H1 (cell line): Measurements from ENCODE around the gene GCFC2. TPM values are rescaled to one million over a fixed set of nuclear protein-coding genes. Genes with fewer than 3 reads are reported as not detected.

Source experiments
- CTCF ChIA-PET: fragments of 300-600 bp; sonication (Branson Sonifier 250); formaldehyde crosslinking; loops from one replicate; lab custom pipeline; 2021; ENCODE audit not compliant: partially characterized antibody; lab: Charles Lee
- POLR2A ChIA-PET: fragments of 300-600 bp; sonication (Branson Sonifier 250); formaldehyde crosslinking; loops from one replicate; lab custom pipeline; 2021; ENCODE audit warnings: inconsistent platforms; ENCODE audit not compliant: partially characterized antibody; lab: Charles Lee
- DNase-seq, 2 experiments: peaks; one replicate each; pipeline versions ENCODE4 v3.0.0 to v3.0.0-alpha.2; 2010 to 2022; ENCODE audit warnings: low spot score in 2 of 2, low read depth in 1 of 2, mixed read lengths in 1 of 2
- FAIRE-seq: peaks from 2 replicates; lab custom pipeline; 2011; peaks lifted over from hg19 to GRCh38; lab: Jason Lieb, UNC
- H2AFZ ChIP-seq: 2 replicates; pipeline ENCODE4 v1.8.1; 2012; ENCODE audit warnings: low read length, inconsistent platforms
- H2AK5ac ChIP-seq: 2 replicates; pipeline ENCODE4 v1.6.1; 2013; ENCODE audit warnings: low read depth, low read length
- H2BK120ac ChIP-seq: replicated peaks from 2 replicates; pipeline ENCODE3; 2013; ENCODE audit warnings: low read depth, low read length, inconsistent platforms
- H2BK12ac ChIP-seq: 2 replicates; pipeline ENCODE4 v1.6.1; 2013; ENCODE audit warnings: low read depth, low read length
- H2BK15ac ChIP-seq: 2 replicates; pipeline ENCODE4 v1.6.1; 2013; ENCODE audit warnings: low read length
- H2BK20ac ChIP-seq: 2 replicates; pipeline ENCODE4 v1.6.1; 2013; ENCODE audit warnings: low read length
- H2BK5ac ChIP-seq: 2 replicates; pipeline ENCODE4 v1.6.1; 2013; ENCODE audit warnings: low read depth, low read length
- H3K14ac ChIP-seq: 2 replicates; pipeline ENCODE4 v1.6.1; 2013; ENCODE audit warnings: inconsistent platforms; ENCODE audit not compliant: insufficient read length
- H3K18ac ChIP-seq: 2 replicates; pipeline ENCODE4 v1.6.1; 2013; ENCODE audit warnings: low read length; ENCODE audit errors: extremely low read depth
- H3K23ac ChIP-seq: 2 replicates; pipeline ENCODE4 v1.6.1; 2013; ENCODE audit warnings: inconsistent platforms; ENCODE audit not compliant: insufficient read length
- H3K23me2 ChIP-seq: 2 replicates; pipeline ENCODE4 v1.6.1; 2013; ENCODE audit warnings: low read depth, low read length
- H3K27ac ChIP-seq: 2 replicates; pipeline ENCODE4 v1.6.1; 2011; ENCODE audit warnings: low read depth, low read length, inconsistent platforms
- H3K27me3 ChIP-seq, 4 experiments: replicated peaks in 1 of 4; 1 replicate in 1 of 4; 2 replicates in 3 of 4; pipeline versions ENCODE4 v1.6.1 to v1.8.1; 2011 to 2013; ENCODE audit warnings: low read length in 3 of 4, mild to moderate bottlenecking in 3 of 4, inconsistent platforms in 2 of 4, mixed read lengths in 2 of 4, moderate library complexity in 1 of 4; ENCODE audit not compliant: control insufficient read depth in 3 of 4, insufficient read depth in 3 of 4; ENCODE audit errors: extremely low read depth in 1 of 4
- H3K36me3 ChIP-seq, 4 experiments: 2 replicates each; pipeline versions ENCODE4 v1.6.1 to v1.8.1; 2011 to 2013; ENCODE audit warnings: mild to moderate bottlenecking in 4 of 4, low read length in 3 of 4, moderate library complexity in 2 of 4, control low read depth in 1 of 4, inconsistent platforms in 1 of 4; ENCODE audit not compliant: insufficient read depth in 4 of 4, control insufficient read depth in 2 of 4
- H3K4ac ChIP-seq: replicated peaks from 2 replicates; pipeline ENCODE3; 2013; ENCODE audit warnings: low read length, low read depth, mixed read lengths, inconsistent platforms; ENCODE audit not compliant: insufficient read length
- H3K4me1 ChIP-seq, 4 experiments: replicated peaks in 1 of 4; 1 replicate in 1 of 4; 2 replicates in 3 of 4; pipeline versions ENCODE4 v1.6.1 to v1.8.1; 2011 to 2013; ENCODE audit warnings: low read length in 3 of 4, inconsistent platforms in 2 of 4, mixed read lengths in 1 of 4; ENCODE audit not compliant: insufficient read depth in 4 of 4, control insufficient read depth in 3 of 4
- H3K4me2 ChIP-seq, 2 experiments: 2 replicates each; pipeline versions ENCODE4 v1.6.1 to v1.8.1; 2011 to 2013; ENCODE audit warnings: low read depth in 2 of 2, low read length in 2 of 2, control low read depth in 1 of 2, inconsistent platforms in 1 of 2, mild to moderate bottlenecking in 1 of 2; ENCODE audit not compliant: insufficient read depth in 1 of 2
- H3K4me3 ChIP-seq, 4 experiments: fragments of 200-600, 300-600 bp in 1 of 4; sonication (generic), shearing (Covaris generic), sonication (Bioruptor Twin) in 1 of 4; 2 replicates each; pipeline versions ENCODE4 v1.5.1 to v1.8.1; 2011 to 2016; ENCODE audit warnings: low read length in 4 of 4, low read depth in 3 of 4, control low read depth in 2 of 4, inconsistent platforms in 2 of 4, mild to moderate bottlenecking in 2 of 4, mixed read lengths in 1 of 4, moderate library complexity in 1 of 4; ENCODE audit not compliant: insufficient read depth in 2 of 4; ENCODE audit errors: extremely low read depth in 1 of 4
- H3K56ac ChIP-seq: replicated peaks from 2 replicates; pipeline ENCODE3; 2013; ENCODE audit warnings: low read depth, mild to moderate bottlenecking, mixed read lengths, low read length, inconsistent platforms; ENCODE audit not compliant: insufficient read length
- H3K79me1 ChIP-seq: 2 replicates; pipeline ENCODE4 v1.6.1; 2013; ENCODE audit warnings: low read depth, low read length, control low read depth
- H3K79me2 ChIP-seq, 2 experiments: 2 replicates each; pipeline versions ENCODE4 v1.6.1 to v1.8.1; 2012 to 2013; ENCODE audit warnings: low read length in 2 of 2, mild to moderate bottlenecking in 2 of 2, inconsistent platforms in 1 of 2; ENCODE audit not compliant: insufficient read depth in 2 of 2, control insufficient read depth in 1 of 2
- H3K9ac ChIP-seq, 4 experiments: replicated peaks in 1 of 4; 1 replicate in 1 of 4; 2 replicates in 3 of 4; pipeline versions ENCODE4 v1.6.1 to v1.8.1; 2011 to 2013; ENCODE audit warnings: low read depth in 3 of 4, low read length in 3 of 4, control low read depth in 2 of 4, mild to moderate bottlenecking in 2 of 4, moderate library complexity in 2 of 4, inconsistent platforms in 1 of 4; ENCODE audit errors: extremely low read depth in 1 of 4
- H3K9me3 ChIP-seq, 2 experiments: 2 replicates each; pipeline versions ENCODE4 v1.6.1 to v1.8.1; 2012 to 2013; ENCODE audit warnings: mild to moderate bottlenecking in 2 of 2, moderate library complexity in 2 of 2, control low read depth in 1 of 2, inconsistent platforms in 1 of 2, low read depth in 1 of 2, low read length in 1 of 2, mixed read lengths in 1 of 2; ENCODE audit not compliant: insufficient read depth in 2 of 2
- H4K20me1 ChIP-seq, 2 experiments: replicated peaks in 1 of 2; 2 replicates each; pipeline versions ENCODE3 to v1.8.1; 2011 to 2013; ENCODE audit warnings: inconsistent platforms in 2 of 2, low read length in 2 of 2, mild to moderate bottlenecking in 1 of 2; ENCODE audit not compliant: insufficient read depth in 2 of 2, control insufficient read depth in 1 of 2
- H4K5ac ChIP-seq: 2 replicates; pipeline ENCODE4 v1.6.1; 2013; ENCODE audit warnings: low read length, low read depth, mixed read lengths, inconsistent platforms; ENCODE audit not compliant: insufficient read length
- H4K8ac ChIP-seq: 2 replicates; pipeline ENCODE4 v1.8.0; 2013; ENCODE audit warnings: mild to moderate bottlenecking, moderate library complexity, low read length, inconsistent platforms; ENCODE audit not compliant: insufficient read depth; ENCODE audit errors: extremely low read depth
- H4K91ac ChIP-seq: replicated peaks from 2 replicates; pipeline ENCODE3; 2013; ENCODE audit warnings: low read length, mixed read lengths, inconsistent platforms; ENCODE audit not compliant: insufficient read length
- BACH1 ChIP-seq: IDR thresholded peaks from 2 replicates; pipeline ENCODE4 v1.6.1; 2012; ENCODE audit warnings: low read length, improper control_type of control experiment
- BCL11A ChIP-seq, 2 experiments: IDR thresholded peaks; one replicate each; pipeline ENCODE4 v1.6.1; 2011; ENCODE audit warnings: low read depth in 2 of 2, low read length in 2 of 2, mild to moderate bottlenecking in 2 of 2
- CHD2 ChIP-seq: IDR thresholded peaks from 2 replicates; pipeline ENCODE4 v1.6.1; 2012; ENCODE audit warnings: low read length, improper control_type of control experiment
- HDAC2 ChIP-seq, 2 experiments: fragments of 300-600 bp in 1 of 2; sonication (generic) in 1 of 2; IDR thresholded peaks; 2 replicates each; pipeline ENCODE4 v1.6.1; 2011 to 2012; ENCODE audit warnings: low read depth in 2 of 2, low read length in 2 of 2, mild to moderate bottlenecking in 2 of 2, moderate library complexity in 2 of 2, borderline replicate concordance in 1 of 2, inconsistent platforms in 1 of 2
- NRF1 ChIP-seq: IDR thresholded peaks from 2 replicates; pipeline ENCODE4 v1.6.1; 2011; ENCODE audit warnings: mild to moderate bottlenecking, low read depth, low read length, improper control_type of control experiment
- POLR2A ChIP-seq, 2 experiments: IDR thresholded peaks; 1 replicate in 1 of 2; 2 replicates in 1 of 2; pipeline ENCODE4 v1.6.1; 2011; ENCODE audit warnings: low read depth in 2 of 2, low read length in 2 of 2, mild to moderate bottlenecking in 2 of 2; ENCODE audit errors: control extremely low read depth in 1 of 2
- SIRT6 ChIP-seq: IDR thresholded peaks from one replicate; pipeline ENCODE4 v1.7.1; 2012; ENCODE audit warnings: low read length, inconsistent platforms
- SUZ12 ChIP-seq: fragments of 200-600 bp; sonication (generic); IDR thresholded peaks from 2 replicates; pipeline ENCODE4 v1.6.1; 2012; ENCODE audit warnings: mild to moderate bottlenecking, inconsistent platforms, low read length, moderate library complexity, mixed read lengths
- TAF7 ChIP-seq: optimal IDR thresholded peaks from 2 replicates; pipeline ENCODE3; 2011; ENCODE audit warnings: low read depth, mild to moderate bottlenecking, inconsistent platforms, low read length, moderate library complexity, borderline replicate concordance
- WGBS, 2 experiments: shearing (Covaris generic) in 1 of 2; methylation state at CpG; one replicate each; pipeline versions ENCODE4 v1.1.6 to v1.1.7; 2013 to 2015; ENCODE audit warnings: low lambda C conversion rate in 2 of 2, mixed read lengths in 2 of 2, inconsistent platforms in 1 of 2, low coverage in 1 of 2, missing lambda C conversion rate in 1 of 2; ENCODE audit not compliant: insufficient replicate concordance in 2 of 2, insufficient coverage in 1 of 2, insufficient read length in 1 of 2; ENCODE audit errors: extremely low coverage in 1 of 2, missing lambda C conversion rate in 1 of 2; 5-methylcytosine and 5-hydroxymethylcytosine counted together
- polyA plus RNA-seq, 7 experiments: library from polyadenylated mRNA; depleted of rRNA in 3 of 7; stranded (reverse) in 5 of 7; unstranded in 2 of 7; fragments of >200 nt in 5 of 7; fragments of 200-250 nt in 2 of 7; gene quantifications; 1 replicate in 5 of 7; 2 replicates in 1 of 7; 4 replicates in 1 of 7; pipeline versions ENCODE4 v1.2.1 to v1.2.3, GENCODE V29; 2011 to 2013; ENCODE audit warnings: missing spikeins in 2 of 7, mixed read lengths in 2 of 7
- total RNA-seq: library from RNA; stranded (reverse); fragmentation: NEBNext Ultra II Directional; extraction: Animal tissue kit (Norgen Biotek cat#: 25700); gene quantifications from 2 replicates; pipeline ENCODE4 v1.2.1, GENCODE V29; 2021
- TF ChIP-seq, protein P1 (sequence below): IDR thresholded peaks from 2 replicates; pipeline ENCODE4 v1.6.1; 2011; ENCODE audit warnings: low read depth, mild to moderate bottlenecking, low read length; ENCODE audit not compliant: insufficient read depth
- TF ChIP-seq, protein P2 (sequence below): IDR thresholded peaks from 2 replicates; pipeline ENCODE4 v1.6.1; 2012; ENCODE audit warnings: low read length, inconsistent platforms

The GCFC2 gene
- total and polyA plus RNA-seq, 2 of the 8 experiments (the other 6 are each of a cell fraction or from before 2014, with no cell fraction given) = 5.6 to 19.1 TPM

DNA sequence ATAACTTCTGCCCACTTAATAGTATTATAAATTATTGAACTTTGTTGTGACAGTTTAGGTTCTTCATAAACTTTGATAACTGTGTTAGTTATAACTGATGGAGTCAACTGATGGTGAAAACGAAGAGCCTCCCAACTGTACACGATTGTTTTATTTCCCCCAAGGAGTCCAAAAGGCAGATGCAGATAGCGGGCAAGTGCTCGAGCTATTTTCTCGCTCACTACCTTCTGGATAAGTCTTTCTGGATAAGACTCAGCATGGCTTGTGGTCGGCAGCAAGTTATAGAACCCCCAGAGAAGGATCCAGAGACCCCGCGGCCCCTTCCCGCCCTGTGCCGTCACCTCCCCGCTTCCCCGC is 517 bp downstream of the GCFC2 start:
- ChIA-PET CTCF (interaction anchor here (0.8 kb wide), 1 partner anchor 73 kb away, joined by 3 read pairs; no protein-coding TSS in a partner anchor), POLR2A (interaction anchor here (0.6 to 1.4 kb wide), 6 partner anchors 10 to 288 kb away, joined by 3 to 4 read pairs (median 4); partner anchors contain the start of gene MRPL19)
- H3K56ac ChIP-seq = no peak overlapping the region
- H3K79me2 ChIP-seq = peaks cover 0 to 20% of the 10 kb centered on the region in 2 experiments; a peak in 2 of 4 replicates
- WGBS, 2 experiments = 4% methylated on average over 10 of the region's 12 CpGs; no CpG with 5 or more reads in 1 of the 2 experiments
- no peak overlapping the region for H2AK5ac ChIP-seq
- H2BK15ac ChIP-seq = no peak overlapping the region
- H2BK20ac ChIP-seq = no peak overlapping the region
- H4K8ac ChIP-seq = peak overlapping the region; percentile 96; the same call in 1 of the 2 replicates
- no peak overlapping the region for H2BK120ac ChIP-seq
- H2BK12ac ChIP-seq = no peak overlapping the region
- H3K18ac ChIP-seq = no peak overlapping the region
- H3K36me3 ChIP-seq = peaks cover 2 to 11% (median 4%) of the 10 kb centered on the region in 4 experiments; a peak in 2 of 8 replicates
- H3K4me1 ChIP-seq = peaks cover 0 to 4% (median 2%) of the 10 kb centered on the region in 4 experiments; a peak in 2 of 7 replicates
- no peaks in the 10 kb centered on the region; a peak in 1 of 4 replicates for H3K9me3 ChIP-seq
- no peaks in the 10 kb centered on the region for H3K27me3 ChIP-seq
- no peak overlapping the region for H4K91ac ChIP-seq
- FAIRE-seq (no peak), DNase-seq (no peak)
- 0 out of 2 replicates have a peak, but pooled peaks cover 2% of the 10 kb centered on the region for H3K79me1 ChIP-seq
- H3K23ac ChIP-seq = no peak overlapping the region
- H3K4me2 ChIP-seq = peak overlapping the region; percentile 73 to 74
- no peaks in the 10 kb centered on the region for H4K20me1 ChIP-seq
- H2AFZ ChIP-seq = peak overlapping the region; percentile 93
- no peak overlapping the region for H3K14ac ChIP-seq
- no peaks in the 10 kb centered on the region; the same call in 1 of the 2 replicates for H3K23me2 ChIP-seq
- peak overlapping the region; percentile 59 to 80 (median 68) for H3K4me3 ChIP-seq
- peak overlapping the region; percentile 66 to 83 (median 78) for H3K9ac ChIP-seq
- H3K27ac ChIP-seq = peak overlapping the region; percentile 80; the same call in 1 of the 2 replicates
- peak overlapping the region; percentile 81 for H4K5ac ChIP-seq
- no peak overlapping the region for H3K4ac ChIP-seq
- H2BK5ac ChIP-seq = no peak overlapping the region
- TF ChIP-seq, protein P1, sequence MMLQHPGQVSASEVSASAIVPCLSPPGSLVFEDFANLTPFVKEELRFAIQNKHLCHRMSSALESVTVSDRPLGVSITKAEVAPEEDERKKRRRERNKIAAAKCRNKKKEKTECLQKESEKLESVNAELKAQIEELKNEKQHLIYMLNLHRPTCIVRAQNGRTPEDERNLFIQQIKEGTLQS = no peak
- no peak for TF ChIP-seq POLR2A (IDR thresholded peaks at IDR 0.05; ENCODE audit: control extremely low read depth in 1 of 2, low read depth in 2 of 2, low read length in 2 of 2)
- TF ChIP-seq CHD2 = no peak
- no peak for TF ChIP-seq SIRT6
- TF ChIP-seq, protein P2, sequence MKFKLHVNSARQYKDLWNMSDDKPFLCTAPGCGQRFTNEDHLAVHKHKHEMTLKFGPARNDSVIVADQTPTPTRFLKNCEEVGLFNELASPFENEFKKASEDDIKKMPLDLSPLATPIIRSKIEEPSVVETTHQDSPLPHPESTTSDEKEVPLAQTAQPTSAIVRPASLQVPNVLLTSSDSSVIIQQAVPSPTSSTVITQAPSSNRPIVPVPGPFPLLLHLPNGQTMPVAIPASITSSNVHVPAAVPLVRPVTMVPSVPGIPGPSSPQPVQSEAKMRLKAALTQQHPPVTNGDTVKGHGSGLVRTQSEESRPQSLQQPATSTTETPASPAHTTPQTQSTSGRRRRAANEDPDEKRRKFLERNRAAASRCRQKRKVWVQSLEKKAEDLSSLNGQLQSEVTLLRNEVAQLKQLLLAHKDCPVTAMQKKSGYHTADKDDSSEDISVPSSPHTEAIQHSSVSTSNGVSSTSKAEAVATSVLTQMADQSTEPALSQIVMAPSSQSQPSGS = no peak
- no peak for TF ChIP-seq BCL11A (IDR thresholded peaks at IDR 0.05; ENCODE audit: low read depth in 2 of 2, low read length in 2 of 2)
- TF ChIP-seq SUZ12 = no peak
- no peak for TF ChIP-seq NRF1
- no peak for TF ChIP-seq TAF7
- no peak for TF ChIP-seq BACH1
- TF ChIP-seq HDAC2 (IDR thresholded peaks at IDR 0.05; ENCODE audit: borderline replicate concordance in 1 of 2, low read depth in 2 of 2, low read length in 2 of 2) = no peak; a peak in 1 of 4 replicates
